Right ventricle myocardium inferior (tissue), 1 donor: ENCODE results near the gene ZNF23. TPM values are rescaled to one million over a fixed set of nuclear protein-coding genes. Genes with fewer than 3 reads are reported as not detected.

Experiments
- ATAC-seq: fragments of 200-7000 bp; cut with Tn5 transposase; one replicate; pipeline ENCODE4 v1.9.1; 2020; ENCODE audit warnings: mild to moderate bottlenecking, moderate library complexity
- DNase-seq: peaks from one replicate; pipeline ENCODE4 v3.0.0; 2021; ENCODE audit errors: missing footprints
- intact Hi-C: fragments of 100-400 bp; cut with DNase I; formaldehyde crosslinking; loops from one replicate; pipeline ENCODE4 v1.11.0; 2022
- total RNA-seq: library from RNA; stranded (reverse); fragmentation: NEBNext Ultra II Directional; extraction: Animal tissue kit (Norgen Biotek cat#: 25700); gene quantifications from one replicate; pipeline ENCODE4 v1.2.1, GENCODE V29; 2021
- donor health status: DM: no; HTN: yes; CAD: no; lungs with severe emphysema.

The ZNF23 gene
- total RNA-seq, 1 donor from 2014 or later: 5.9 TPM

- intact Hi-C loops: no loop called here
- no peak for DNase-seq
- ATAC-seq: no peak
Measured at GRCh38 chr16:71474864-71475263, 12.8 kb upstream of the ZNF23 start.

GRCh38 chr16:71473891-71474290 is 11.8 kb upstream of the ZNF23 start:
- ATAC-seq (no peak), DNase-seq (no peak)
- intact Hi-C loops: no loop called here

- intact Hi-C loops: no loop called here
- DNase-seq (no peak), ATAC-seq (no peak)
Measured at GRCh38 chr16:71472931-71473330, 10.9 kb upstream of the ZNF23 start.

- intact Hi-C loops: no loop called here
- ATAC-seq (no peak), DNase-seq (no peak)
Measured at GRCh38 chr16:71472051-71472450, 10.0 kb upstream of the ZNF23 start.

GRCh38 chr16:71467810-71468209 is 5.8 kb upstream of the ZNF23 start:
- no peak for DNase-seq
- intact Hi-C loops: no loop called here
- ATAC-seq: no peak

- intact Hi-C loops: no loop called here
- no peak for ATAC-seq
- DNase-seq: no peak
Measured at GRCh38 chr16:71464231-71464630, 2.2 kb upstream of the ZNF23 start.

GRCh38 chr16:71460941-71461340 is 1.1 kb downstream of the ZNF23 start:
- ATAC-seq (no peak), DNase-seq (no peak)
- intact Hi-C loops: no loop called here

GRCh38 chr16:71460236-71460635 is 1.8 kb downstream of the ZNF23 start:
- ATAC-seq (no peak), DNase-seq (no peak)
- intact Hi-C loops: no loop called here

GRCh38 chr16:71459510-71459909 is 2.5 kb downstream of the ZNF23 start:
- no peak for ATAC-seq
- intact Hi-C loops: no loop called here
- DNase-seq: no peak

GRCh38 chr16:71456801-71457200 is 5.2 kb downstream of the ZNF23 start:
- ATAC-seq (no peak), DNase-seq (no peak)
- intact Hi-C loops: no loop called here

- DNase-seq (no peak), ATAC-seq (no peak)
- intact Hi-C loops: no loop called here
Measured at GRCh38 chr16:71453036-71453435, 9.0 kb downstream of the ZNF23 start.

- intact Hi-C loops: no loop called here
- DNase-seq (no peak), ATAC-seq (no peak)
Measured at GRCh38 chr16:71449020-71449419, 13.0 kb downstream of the ZNF23 start.

GRCh38 chr16:71448274-71448866 is 13.7 kb downstream of the ZNF23 start:
- no peak for ATAC-seq
- DNase-seq: no peak
- intact Hi-C loops: no loop called here

- ATAC-seq (no peak), DNase-seq (no peak)
- intact Hi-C loops: no loop called here
Measured at GRCh38 chr16:71443714-71444113, 18.3 kb downstream of the ZNF23 start.

GRCh38 chr16:71442051-71442440 is 20.0 kb downstream of the ZNF23 start, which contains the start of gene TLE7:
TLE7 (minus strand) TSS chr16:71442054; CDS start chr16:71433324, 8,730 bp downstream.
- intact Hi-C loops: no loop called here
- DNase-seq (no peak), ATAC-seq (no peak)

GRCh38 chr16:71441348-71442050 is 20.5 kb downstream of the ZNF23 start:
- no peak for DNase-seq
- intact Hi-C loops: no loop called here
- ATAC-seq: no peak

GRCh38 chr16:71440669-71441347 is 21.2 kb downstream of the ZNF23 start:
- intact Hi-C loops: no loop called here
- no peak for DNase-seq
- no peak for ATAC-seq

GRCh38 chr16:71439523-71439922 is 22.5 kb downstream of the ZNF23 start:
- DNase-seq (no peak), ATAC-seq (no peak)
- intact Hi-C loops: no loop called here

- DNase-seq (no peak), ATAC-seq (no peak)
- intact Hi-C loops: no loop called here
Measured at GRCh38 chr16:71436473-71436872, 25.6 kb downstream of the ZNF23 start.

GRCh38 chr16:71432906-71433305 is 29.1 kb downstream of the ZNF23 start:
- DNase-seq: no peak
- intact Hi-C loops: no loop called here
- ATAC-seq: no peak
